ENCODE measurements around the gene ADCY10.
"Not testable (repeated sequence)": the region's sequence is repeated elsewhere in the genome, so short reads cannot be mapped to it uniquely, and the experiment has no call there.

Gene ADCY10

GRCh38 chr1:167927046-167927754 is 13.3 kb upstream of the ADCY10 start:
- DNase-seq = no peak

- DNase-seq = no peak
Observed at GRCh38 chr1:167926486-167926997, 12.6 kb upstream of the ADCY10 start.

GRCh38 chr1:167924543-167925231 is 10.8 kb upstream of the ADCY10 start:
- DNase-seq = no peak

GRCh38 chr1:167924102-167924501 is 10.2 kb upstream of the ADCY10 start:
- DNase-seq = no peak

- DNase-seq = no peak
Observed at GRCh38 chr1:167923324-167924056, 9.6 kb upstream of the ADCY10 start.

GRCh38 chr1:167922611-167923074 is 8.7 kb upstream of the ADCY10 start:
- no peak for DNase-seq

GRCh38 chr1:167922023-167922422 is 8.1 kb upstream of the ADCY10 start:
- no peak for DNase-seq

GRCh38 chr1:167916766-167917511 is 3.0 kb upstream of the ADCY10 start:
- no peak for DNase-seq

GRCh38 chr1:167915569-167915968 is 1.6 kb upstream of the ADCY10 start:
- DNase-seq = no peak

GRCh38 chr1:167912294-167912693 is 1.6 kb downstream of the ADCY10 start:
- DNase-seq = no peak

GRCh38 chr1:167911413-167911812 is 2.5 kb downstream of the ADCY10 start:
- no peak for DNase-seq

GRCh38 chr1:167910530-167910929 is 3.4 kb downstream of the ADCY10 start:
- no peak for DNase-seq

GRCh38 chr1:167909691-167910180 is 4.2 kb downstream of the ADCY10 start:
- DNase-seq = no peak

- DNase-seq = no peak
Observed at GRCh38 chr1:167905671-167906070, 8.3 kb downstream of the ADCY10 start.

- DNase-seq = no peak
Observed at GRCh38 chr1:167905182-167905581, 8.8 kb downstream of the ADCY10 start.

GRCh38 chr1:167904652-167905130 is 9.2 kb downstream of the ADCY10 start:
- no peak for DNase-seq

GRCh38 chr1:167900907-167901306 is 13.0 kb downstream of the ADCY10 start:
- no peak for DNase-seq

GRCh38 chr1:167899253-167899681 is 14.7 kb downstream of the ADCY10 start:
- no peak for DNase-seq

- DNase-seq = no peak
Observed at GRCh38 chr1:167898578-167899222, 15.2 kb downstream of the ADCY10 start.

GRCh38 chr1:167893798-167894197 is 20.1 kb downstream of the ADCY10 start:
- DNase-seq = no peak

GRCh38 chr1:167890400-167890799 is 23.5 kb downstream of the ADCY10 start:
- DNase-seq = no peak

- not testable (repeated sequence) for DNase-seq
Observed at GRCh38 chr1:167887187-167887586, 26.7 kb downstream of the ADCY10 start.
